ENCODE measurements around the gene WHAMM.

DNA sequence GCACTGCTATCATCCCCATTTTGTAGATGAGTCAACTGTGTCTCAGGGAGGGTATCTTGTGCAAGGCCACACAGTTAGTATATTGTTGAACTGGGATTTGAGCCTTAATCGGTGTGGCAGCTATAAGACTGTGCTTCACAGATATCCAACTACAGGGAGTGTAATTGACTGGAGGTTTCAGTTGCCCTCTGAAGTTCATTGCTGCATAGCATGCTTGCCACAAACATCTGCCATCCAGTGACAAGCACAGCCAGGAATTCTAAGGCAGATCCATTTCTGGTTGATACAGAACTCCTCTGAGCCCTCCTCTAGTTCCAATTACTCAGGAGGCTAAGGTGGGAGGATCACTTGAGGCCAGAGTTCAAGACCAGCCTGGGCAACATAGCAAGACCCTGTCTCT is 19.9 kb upstream of the WHAMM start:
- TF ChIP-seq YY1 (IDR thresholded peaks at IDR 0.05; ENCODE audit: insufficient read depth, insufficient read length) (no peak), SUZ12 (IDR thresholded peaks at IDR 0.05; ENCODE audit: extremely low read depth, insufficient read depth, insufficient read length) (no peak)

Data from NT2/D1 (cell line).